ENCODE data around the gene ARHGEF38.

The ARHGEF38 gene

DNA sequence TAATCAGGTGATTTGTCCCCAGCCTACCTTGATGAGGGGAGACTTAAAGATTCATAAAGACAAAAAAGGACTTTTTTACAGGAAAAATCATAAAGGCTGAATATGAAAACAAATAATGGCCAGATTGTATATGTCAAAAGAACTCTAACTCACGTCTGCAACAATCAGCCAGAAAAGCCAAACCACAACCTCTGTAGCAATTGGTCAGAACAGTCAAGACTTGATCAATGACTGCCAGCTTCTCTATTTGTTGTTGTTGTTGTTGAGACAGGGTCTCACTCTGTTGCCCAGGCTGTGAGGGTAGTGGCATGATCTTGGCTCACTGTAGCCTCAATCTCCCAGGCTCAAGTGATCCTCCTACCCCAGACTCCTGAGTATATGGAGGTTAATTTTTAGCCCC is 42.7 kb upstream of the ARHGEF38 start:
- TF ChIP-seq, protein P1, sequence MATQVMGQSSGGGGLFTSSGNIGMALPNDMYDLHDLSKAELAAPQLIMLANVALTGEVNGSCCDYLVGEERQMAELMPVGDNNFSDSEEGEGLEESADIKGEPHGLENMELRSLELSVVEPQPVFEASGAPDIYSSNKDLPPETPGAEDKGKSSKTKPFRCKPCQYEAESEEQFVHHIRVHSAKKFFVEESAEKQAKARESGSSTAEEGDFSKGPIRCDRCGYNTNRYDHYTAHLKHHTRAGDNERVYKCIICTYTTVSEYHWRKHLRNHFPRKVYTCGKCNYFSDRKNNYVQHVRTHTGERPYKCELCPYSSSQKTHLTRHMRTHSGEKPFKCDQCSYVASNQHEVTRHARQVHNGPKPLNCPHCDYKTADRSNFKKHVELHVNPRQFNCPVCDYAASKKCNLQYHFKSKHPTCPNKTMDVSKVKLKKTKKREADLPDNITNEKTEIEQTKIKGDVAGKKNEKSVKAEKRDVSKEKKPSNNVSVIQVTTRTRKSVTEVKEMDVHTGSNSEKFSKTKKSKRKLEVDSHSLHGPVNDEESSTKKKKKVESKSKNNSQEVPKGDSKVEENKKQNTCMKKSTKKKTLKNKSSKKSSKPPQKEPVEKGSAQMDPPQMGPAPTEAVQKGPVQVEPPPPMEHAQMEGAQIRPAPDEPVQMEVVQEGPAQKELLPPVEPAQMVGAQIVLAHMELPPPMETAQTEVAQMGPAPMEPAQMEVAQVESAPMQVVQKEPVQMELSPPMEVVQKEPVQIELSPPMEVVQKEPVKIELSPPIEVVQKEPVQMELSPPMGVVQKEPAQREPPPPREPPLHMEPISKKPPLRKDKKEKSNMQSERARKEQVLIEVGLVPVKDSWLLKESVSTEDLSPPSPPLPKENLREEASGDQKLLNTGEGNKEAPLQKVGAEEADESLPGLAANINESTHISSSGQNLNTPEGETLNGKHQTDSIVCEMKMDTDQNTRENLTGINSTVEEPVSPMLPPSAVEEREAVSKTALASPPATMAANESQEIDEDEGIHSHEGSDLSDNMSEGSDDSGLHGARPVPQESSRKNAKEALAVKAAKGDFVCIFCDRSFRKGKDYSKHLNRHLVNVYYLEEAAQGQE (IDR thresholded peaks at IDR 0.05; ENCODE audit: insufficient read depth in 1 of 2, low read depth in 2 of 2, low read length in 2 of 2): no peak
- TF ChIP-seq SIN3A (IDR thresholded peaks at IDR 0.05; ENCODE audit: borderline replicate concordance, insufficient read depth, low read length) (no peak), TAF1 (IDR thresholded peaks at IDR 0.05; ENCODE audit: borderline replicate concordance, insufficient read depth, low read length) (no peak), FOXP2 (optimal IDR thresholded peaks at IDR 0.05; ENCODE audit: borderline replicate concordance, extremely low read depth, extremely low read length, insufficient read depth) (no peak), POLR2AphosphoS5 (IDR thresholded peaks at IDR 0.05; ENCODE audit: low read depth, low read length) (no peak)

DNA sequence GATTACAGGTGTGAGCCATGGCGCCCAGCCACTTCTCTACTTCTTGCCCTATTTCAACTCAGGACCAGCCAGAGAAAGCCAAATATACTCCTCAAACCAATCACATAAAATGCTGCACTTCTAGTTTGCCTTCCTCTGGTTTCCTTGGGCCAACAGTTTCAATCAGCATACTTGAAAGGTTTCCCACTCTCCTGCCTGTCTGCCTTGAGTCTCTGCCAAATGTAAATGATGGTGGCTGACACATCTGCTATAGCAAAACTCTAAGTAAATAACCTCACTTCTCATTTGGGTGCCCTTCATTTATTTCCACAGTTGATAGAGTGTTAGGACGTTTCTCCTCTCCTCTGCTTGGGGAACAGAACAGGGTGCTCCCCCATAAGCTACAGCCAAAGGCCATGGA is 42.2 kb upstream of the ARHGEF38 start:
- no peak for TF ChIP-seq FOXP2 (optimal IDR thresholded peaks at IDR 0.05; ENCODE audit: borderline replicate concordance, extremely low read depth, extremely low read length, insufficient read depth)
- TF ChIP-seq, protein P1 (IDR thresholded peaks at IDR 0.05; ENCODE audit: insufficient read depth in 1 of 2, low read depth in 2 of 2, low read length in 2 of 2): no peak
- no peak for TF ChIP-seq POLR2AphosphoS5 (IDR thresholded peaks at IDR 0.05; ENCODE audit: low read depth, low read length)
- no peak for TF ChIP-seq TAF1 (IDR thresholded peaks at IDR 0.05; ENCODE audit: borderline replicate concordance, insufficient read depth, low read length)
- no peak for TF ChIP-seq SIN3A (IDR thresholded peaks at IDR 0.05; ENCODE audit: borderline replicate concordance, insufficient read depth, low read length)

DNA sequence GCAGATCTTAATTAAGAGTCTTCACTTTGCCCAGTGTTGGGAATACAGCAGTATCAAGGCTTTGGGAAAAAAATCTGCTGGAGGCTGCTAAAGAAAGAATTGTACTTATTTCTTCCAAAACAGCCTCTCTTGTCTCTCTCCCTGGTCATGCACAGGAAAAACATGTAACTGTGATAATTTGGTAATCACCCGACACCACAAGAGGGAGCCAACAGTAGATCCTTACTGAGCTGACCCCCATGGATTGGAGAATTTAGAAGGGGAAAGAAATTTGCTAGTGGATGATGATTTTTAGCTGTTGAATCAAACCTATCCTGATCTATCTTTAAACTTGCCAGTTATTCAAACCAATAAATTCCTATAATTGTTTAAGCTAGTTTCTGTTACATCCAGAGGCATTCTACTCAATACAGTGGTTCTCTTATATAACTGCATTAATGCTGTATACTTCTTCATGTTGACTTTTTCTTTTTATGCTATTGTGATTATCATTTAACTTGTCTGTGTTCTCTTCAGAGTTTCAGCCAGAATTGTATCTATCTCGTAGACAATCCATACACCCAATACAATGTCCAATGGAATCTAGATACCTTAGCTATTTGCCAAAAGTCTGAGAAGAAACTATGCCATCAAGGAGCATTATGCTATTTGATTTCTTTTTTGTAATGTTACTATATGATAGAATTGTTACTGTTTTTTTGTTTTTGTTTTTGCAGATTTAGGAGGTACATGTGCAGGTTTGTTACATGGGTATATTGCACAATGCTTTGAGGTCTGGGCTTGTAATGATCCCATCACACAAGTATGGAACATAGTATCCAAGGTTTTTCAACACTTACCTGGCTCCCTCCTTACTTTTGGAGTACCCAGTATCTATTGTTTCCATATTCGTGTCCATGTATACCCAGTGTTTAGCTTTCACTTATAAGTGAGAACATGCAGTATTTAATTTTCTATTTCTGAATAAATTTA is 31.3 kb upstream of the ARHGEF38 start:
- TF ChIP-seq POLR2AphosphoS5 (IDR thresholded peaks at IDR 0.05; ENCODE audit: low read depth, low read length) (no peak), TAF1 (IDR thresholded peaks at IDR 0.05; ENCODE audit: borderline replicate concordance, insufficient read depth, low read length) (no peak), FOXP2 (optimal IDR thresholded peaks at IDR 0.05; ENCODE audit: borderline replicate concordance, extremely low read depth, extremely low read length, insufficient read depth) (no peak), SIN3A (IDR thresholded peaks at IDR 0.05; ENCODE audit: borderline replicate concordance, insufficient read depth, low read length) (no peak)
- TF ChIP-seq, protein P1 (IDR thresholded peaks at IDR 0.05; ENCODE audit: insufficient read depth in 1 of 2, low read depth in 2 of 2, low read length in 2 of 2): no peak

DNA sequence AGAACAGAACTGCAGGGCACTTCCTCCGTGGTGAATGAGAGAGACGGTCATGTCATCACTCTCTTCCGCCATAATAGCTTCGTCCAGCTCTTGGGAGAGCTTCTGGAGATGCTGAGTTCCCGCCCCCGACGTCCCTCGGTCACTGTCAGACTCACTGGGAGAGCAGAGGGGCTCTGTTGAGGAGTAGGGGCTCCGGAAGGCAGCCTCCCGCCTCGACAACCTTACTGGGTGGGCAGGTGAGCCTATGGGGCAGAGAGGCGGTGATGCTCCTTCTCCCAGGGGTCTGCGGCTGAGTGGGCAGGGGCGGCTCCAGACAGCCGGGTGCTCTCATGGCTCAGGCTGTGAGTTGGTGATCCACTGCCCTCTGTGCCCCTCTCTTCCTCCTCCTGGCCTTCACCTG is 25.8 kb upstream of the ARHGEF38 start:
- TF ChIP-seq TAF1 (IDR thresholded peaks at IDR 0.05; ENCODE audit: borderline replicate concordance, insufficient read depth, low read length) (no peak), SIN3A (IDR thresholded peaks at IDR 0.05; ENCODE audit: borderline replicate concordance, insufficient read depth, low read length) (no peak), POLR2AphosphoS5 (IDR thresholded peaks at IDR 0.05; ENCODE audit: low read depth, low read length) (no peak), FOXP2 (optimal IDR thresholded peaks at IDR 0.05; ENCODE audit: borderline replicate concordance, extremely low read depth, extremely low read length, insufficient read depth) (no peak)
- TF ChIP-seq, protein P1 (IDR thresholded peaks at IDR 0.05; ENCODE audit: insufficient read depth in 1 of 2, low read depth in 2 of 2, low read length in 2 of 2): no peak
